Gastroesophageal sphincter (tissue), 3 donors: Measurements from ENCODE around the gene KLHL22.

Experiments used
- CTCF ChIP-seq, 4 experiments: fragments of 200-600 bp in 2 of 4; fragments of 450-650 bp in 2 of 4; sonication (generic) in 1 of 4; IDR thresholded peaks; one replicate each; pipeline ENCODE4 v1.5.1; 2017 to 2019; ENCODE audit warnings: antibody characterized with exemption in 4 of 4, mild to moderate bottlenecking in 2 of 4, moderate library complexity in 2 of 4
- EP300 ChIP-seq: sonication (generic); formaldehyde crosslinking; IDR thresholded peaks from one replicate; pipeline ENCODE4 v1.6.1; 2017; ENCODE audit warnings: antibody characterized with exemption, mild to moderate bottlenecking
- POLR2A ChIP-seq, 2 donors: fragments of 450-650 bp; IDR thresholded peaks; one replicate each; pipeline ENCODE4 v1.6.1; 2017; ENCODE audit warnings: antibody characterized with exemption in 2 of 2, mild to moderate bottlenecking in 2 of 2, moderate library complexity in 1 of 2

GRCh38 chr22:20438678-20439492, 56.7 kb downstream of the KLHL22 start:
- peak in 2 of 4 experiments; percentile 3 to 16 for TF ChIP-seq CTCF (IDR thresholded peaks at IDR 0.05)
- no peak for TF ChIP-seq EP300
- no peak for TF ChIP-seq POLR2A (IDR thresholded peaks at IDR 0.05)
